ENCODE data around the gene EML4. TPM values are rescaled to one million over a fixed set of nuclear protein-coding genes. Genes with fewer than 3 reads are reported as not detected.

EML4 gene
- total and polyA plus RNA-seq, 10 of the 15 experiments (the other 5 are each of a cell fraction or from before 2014, with no cell fraction given), result 23.1 to 91.3 (median 77.4) TPM

DNA sequence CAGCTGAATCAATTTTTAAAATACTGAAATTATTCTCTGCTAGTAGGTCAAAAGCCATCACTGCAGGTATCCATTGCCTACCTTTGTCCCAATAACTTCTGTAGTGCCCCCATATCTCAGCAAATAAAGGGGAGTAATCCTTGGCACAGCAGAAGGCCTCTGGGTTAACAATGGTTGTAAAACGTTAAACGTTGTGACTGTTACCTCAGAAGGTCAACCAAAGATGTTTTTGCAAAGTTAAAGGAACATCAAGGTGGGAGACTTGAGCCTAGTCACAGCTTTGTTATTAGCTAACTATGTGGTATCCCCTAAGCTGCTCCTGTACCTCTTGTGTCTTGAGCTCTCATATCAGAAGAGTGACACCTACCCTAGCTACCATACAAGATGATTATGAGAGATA, 131.4 kb downstream of the EML4 start (continued):
- TF ChIP-seq, protein P1, sequence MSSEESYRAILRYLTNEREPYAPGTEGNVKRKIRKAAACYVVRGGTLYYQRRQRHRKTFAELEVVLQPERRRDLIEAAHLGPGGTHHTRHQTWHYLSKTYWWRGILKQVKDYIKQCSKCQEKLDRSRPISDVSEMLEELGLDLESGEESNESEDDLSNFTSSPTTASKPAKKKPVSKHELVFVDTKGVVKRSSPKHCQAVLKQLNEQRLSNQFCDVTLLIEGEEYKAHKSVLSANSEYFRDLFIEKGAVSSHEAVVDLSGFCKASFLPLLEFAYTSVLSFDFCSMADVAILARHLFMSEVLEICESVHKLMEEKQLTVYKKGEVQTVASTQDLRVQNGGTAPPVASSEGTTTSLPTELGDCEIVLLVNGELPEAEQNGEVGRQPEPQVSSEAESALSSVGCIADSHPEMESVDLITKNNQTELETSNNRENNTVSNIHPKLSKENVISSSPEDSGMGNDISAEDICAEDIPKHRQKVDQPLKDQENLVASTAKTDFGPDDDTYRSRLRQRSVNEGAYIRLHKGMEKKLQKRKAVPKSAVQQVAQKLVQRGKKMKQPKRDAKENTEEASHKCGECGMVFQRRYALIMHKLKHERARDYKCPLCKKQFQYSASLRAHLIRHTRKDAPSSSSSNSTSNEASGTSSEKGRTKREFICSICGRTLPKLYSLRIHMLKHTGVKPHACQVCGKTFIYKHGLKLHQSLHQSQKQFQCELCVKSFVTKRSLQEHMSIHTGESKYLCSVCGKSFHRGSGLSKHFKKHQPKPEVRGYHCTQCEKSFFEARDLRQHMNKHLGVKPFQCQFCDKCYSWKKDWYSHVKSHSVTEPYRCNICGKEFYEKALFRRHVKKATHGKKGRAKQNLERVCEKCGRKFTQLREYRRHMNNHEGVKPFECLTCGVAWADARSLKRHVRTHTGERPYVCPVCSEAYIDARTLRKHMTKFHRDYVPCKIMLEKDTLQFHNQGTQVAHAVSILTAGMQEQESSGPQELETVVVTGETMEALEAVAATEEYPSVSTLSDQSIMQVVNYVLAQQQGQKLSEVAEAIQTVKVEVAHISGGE (CRISPR knock-in tag; IDR thresholded peaks at IDR 0.05), result no peak
- TF ChIP-seq RUNX3 (IDR thresholded peaks at IDR 0.05; ENCODE audit: low read length), result no peak

DNA sequence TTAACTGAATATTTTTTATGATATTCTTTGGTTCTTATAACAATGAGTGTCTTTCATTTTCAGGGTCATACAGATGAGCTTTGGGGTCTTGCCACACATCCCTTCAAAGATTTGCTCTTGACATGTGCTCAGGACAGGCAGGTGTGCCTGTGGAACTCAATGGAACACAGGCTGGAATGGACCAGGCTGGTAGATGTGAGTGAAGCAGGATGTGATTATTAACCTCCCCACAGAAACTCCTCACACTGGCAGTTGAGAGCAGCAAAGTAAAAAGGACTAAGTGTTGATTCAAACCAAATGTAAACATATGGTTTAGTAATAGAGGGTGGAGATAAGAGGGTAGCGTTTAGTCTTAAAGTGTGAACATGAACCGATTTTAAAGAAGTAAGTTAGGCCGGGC, 134.1 kb downstream of the EML4 start:
- Histone ChIP-seq H3K36me3 (ENCODE audit: control insufficient read depth in 2 of 2, insufficient read depth in 2 of 2, low read length in 1 of 2) (peaks cover 2 to 10% of the 10 kb centered on the region in 2 experiments; a peak in 3 of 4 replicates), H3K79me2 (ENCODE audit: control insufficient read depth, insufficient read depth, low read length) (no peaks in the 10 kb centered on the region), H4K20me1 (ENCODE audit: control insufficient read depth, insufficient read depth) (no peaks in the 10 kb centered on the region), H3K9me3 (replicated peaks; ENCODE audit: control insufficient read depth, insufficient read depth, low read length) (no peaks in the 10 kb centered on the region), H3K4me3 (no peak overlapping the region), H3K27me3 (replicated peaks in 1 of 2; ENCODE audit: control insufficient read depth in 2 of 2, insufficient read depth in 2 of 2, low read length in 1 of 2) (no peaks in the 10 kb centered on the region), H2AFZ (ENCODE audit: control insufficient read depth, low read depth, low read length) (no peak overlapping the region), H3K4me2 (ENCODE audit: control insufficient read depth, insufficient read depth) (no peak overlapping the region), H3K4me1 (ENCODE audit: control insufficient read depth, insufficient read depth, low read length) (no peaks in the 10 kb centered on the region), H3K9ac (ENCODE audit: control insufficient read depth, insufficient read depth, low read length) (no peak overlapping the region), H3K27ac (ENCODE audit: control insufficient read depth, insufficient read depth) (no peak overlapping the region)
- CTCF ChIA-PET, result interaction anchor here (1.6 kb wide), 1 partner anchor 25 kb away, joined by 8 read pairs; no protein-coding TSS in a partner anchor
- SMC1A ChIA-PET (ENCODE audit: uncharacterized antibody, unreplicated experiment), result no interaction called here
- DNase-seq (ENCODE audit: low read depth, low spot score), result no peak
- 96% methylated on average over 3 of the region's 3 CpGs for WGBS (ENCODE audit: insufficient coverage, insufficient replicate concordance, low lambda C conversion rate, missing lambda C conversion rate)
- FAIRE-seq, result no peak
- intact Hi-C loops (cut with micrococcal nuclease; ENCODE audit: unreplicated experiment) (no loop called here), in situ Hi-C loops (cut with MboI) (no loop called here)
- POLR2A ChIA-PET, result no interaction called here
- no TSS peak for BruUV-seq (replicated peaks)
- RAD21 ChIA-PET (ENCODE audit: unreplicated experiment), result no interaction called here
- no peak for ATAC-seq
- TF ChIP-seq HCFC1 (IDR thresholded peaks at IDR 0.05; ENCODE audit: low read length) (no peak), NFYA (IDR thresholded peaks at IDR 0.05; ENCODE audit: borderline replicate concordance, low read depth, low read length) (no peak), MTA2 (IDR thresholded peaks at IDR 0.05; ENCODE audit: low read depth) (no peak), RAD21 (IDR thresholded peaks at IDR 0.05; ENCODE audit: insufficient read depth, low read depth, low read length) (no peak)
- TF ChIP-seq, protein P2, sequence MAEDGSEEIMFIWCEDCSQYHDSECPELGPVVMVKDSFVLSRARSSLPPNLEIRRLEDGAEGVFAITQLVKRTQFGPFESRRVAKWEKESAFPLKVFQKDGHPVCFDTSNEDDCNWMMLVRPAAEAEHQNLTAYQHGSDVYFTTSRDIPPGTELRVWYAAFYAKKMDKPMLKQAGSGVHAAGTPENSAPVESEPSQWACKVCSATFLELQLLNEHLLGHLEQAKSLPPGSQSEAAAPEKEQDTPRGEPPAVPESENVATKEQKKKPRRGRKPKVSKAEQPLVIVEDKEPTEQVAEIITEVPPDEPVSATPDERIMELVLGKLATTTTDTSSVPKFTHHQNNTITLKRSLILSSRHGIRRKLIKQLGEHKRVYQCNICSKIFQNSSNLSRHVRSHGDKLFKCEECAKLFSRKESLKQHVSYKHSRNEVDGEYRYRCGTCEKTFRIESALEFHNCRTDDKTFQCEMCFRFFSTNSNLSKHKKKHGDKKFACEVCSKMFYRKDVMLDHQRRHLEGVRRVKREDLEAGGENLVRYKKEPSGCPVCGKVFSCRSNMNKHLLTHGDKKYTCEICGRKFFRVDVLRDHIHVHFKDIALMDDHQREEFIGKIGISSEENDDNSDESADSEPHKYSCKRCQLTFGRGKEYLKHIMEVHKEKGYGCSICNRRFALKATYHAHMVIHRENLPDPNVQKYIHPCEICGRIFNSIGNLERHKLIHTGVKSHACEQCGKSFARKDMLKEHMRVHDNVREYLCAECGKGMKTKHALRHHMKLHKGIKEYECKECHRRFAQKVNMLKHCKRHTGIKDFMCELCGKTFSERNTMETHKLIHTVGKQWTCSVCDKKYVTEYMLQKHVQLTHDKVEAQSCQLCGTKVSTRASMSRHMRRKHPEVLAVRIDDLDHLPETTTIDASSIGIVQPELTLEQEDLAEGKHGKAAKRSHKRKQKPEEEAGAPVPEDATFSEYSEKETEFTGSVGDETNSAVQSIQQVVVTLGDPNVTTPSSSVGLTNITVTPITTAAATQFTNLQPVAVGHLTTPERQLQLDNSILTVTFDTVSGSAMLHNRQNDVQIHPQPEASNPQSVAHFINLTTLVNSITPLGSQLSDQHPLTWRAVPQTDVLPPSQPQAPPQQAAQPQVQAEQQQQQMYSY (CRISPR knock-in tag; IDR thresholded peaks at IDR 0.05), result no peak
